ENCODE results near the gene SIK2.
A peak's percentile ranks its signal among the peaks of the same experiment; 100 is the strongest.
"Not testable (repeated sequence)": the region's sequence is repeated elsewhere in the genome, so short reads cannot be mapped to it uniquely, and the experiment has no call there.

Gene SIK2

GRCh38 chr11:111765320-111765983, 163.2 kb downstream of the SIK2 start:
- DNase-seq: no peak

GRCh38 chr11:111765984-111766833, 164.0 kb downstream of the SIK2 start, which contains the start of gene PPP2R1B:
TSS of gene PPP2R1B (minus strand) at chr11:111766389. CDS start at chr11:111766361, 28 bp downstream.
- peak; percentile 70 for DNase-seq

- DNase-seq: no peak
These were observed 164.5 kb downstream of the SIK2 start for GRCh38 chr11:111766834-111767142.

DNA sequence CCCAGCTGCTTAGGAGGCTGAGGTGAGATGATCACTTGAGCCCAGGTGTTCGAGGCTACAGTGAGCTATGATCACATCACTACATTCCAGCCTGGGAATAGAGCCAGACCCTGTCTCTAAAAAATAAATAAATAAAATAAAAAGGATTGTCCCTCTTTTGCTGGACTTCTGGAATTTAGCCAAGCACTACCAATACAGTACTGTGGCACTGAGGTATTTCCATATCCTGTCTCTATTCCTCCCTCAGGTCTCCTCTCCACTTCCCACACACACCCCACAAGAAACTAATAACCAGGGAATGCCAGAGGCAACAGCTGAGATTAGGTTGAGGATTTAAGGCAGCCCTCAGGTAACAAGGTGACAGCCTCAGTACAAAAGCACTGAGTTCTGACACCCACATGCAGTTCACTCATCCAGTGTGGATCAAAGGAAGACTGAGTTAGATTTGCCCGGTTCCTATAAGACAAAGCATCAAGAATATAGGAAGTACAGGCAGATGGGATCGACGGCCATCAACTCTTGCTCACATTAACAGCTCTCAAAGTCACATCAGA, 168.4 kb downstream of the SIK2 start:
- DNase-seq: no peak

DNA sequence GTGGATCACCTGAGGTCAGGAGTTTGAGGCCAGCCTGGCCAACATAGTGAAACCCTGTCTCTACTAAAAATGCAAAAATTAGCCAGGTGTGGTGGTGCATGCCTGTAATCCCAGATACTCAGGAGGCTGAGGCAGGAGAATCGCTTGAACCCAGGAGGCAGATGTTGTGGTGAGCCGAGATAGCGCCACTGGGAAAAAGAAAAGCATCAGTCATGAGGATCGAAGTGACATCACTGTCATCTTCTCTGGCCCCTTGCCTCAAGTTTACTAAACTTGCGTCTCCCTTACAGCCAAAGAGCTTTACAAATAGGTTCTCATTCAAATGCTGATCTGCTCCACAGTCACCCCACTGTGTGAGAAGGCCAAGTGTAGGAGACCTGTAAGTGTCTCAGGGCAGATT, 169.0 kb downstream of the SIK2 start:
- DNase-seq: not testable (repeated sequence)

DNA sequence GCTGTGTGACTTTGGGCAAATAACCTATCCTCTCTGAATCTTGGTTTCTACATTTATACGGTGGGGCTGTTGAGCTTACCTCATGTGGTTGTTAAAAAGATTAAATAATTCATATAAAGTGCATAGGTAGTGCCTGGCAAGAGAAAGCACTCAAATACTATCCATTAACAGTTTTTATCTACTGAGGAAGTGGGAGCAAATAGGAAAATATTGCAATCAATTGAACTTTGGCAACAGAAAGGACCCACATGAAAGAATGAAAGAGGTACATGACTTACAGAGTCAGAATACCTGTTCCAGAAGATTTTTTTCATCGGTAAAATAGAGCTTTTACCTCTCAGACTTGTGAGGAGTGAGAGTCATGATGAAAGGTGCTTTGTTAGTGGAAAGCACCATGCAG, 170.3 kb downstream of the SIK2 start:
- DNase-seq: no peak

DNA sequence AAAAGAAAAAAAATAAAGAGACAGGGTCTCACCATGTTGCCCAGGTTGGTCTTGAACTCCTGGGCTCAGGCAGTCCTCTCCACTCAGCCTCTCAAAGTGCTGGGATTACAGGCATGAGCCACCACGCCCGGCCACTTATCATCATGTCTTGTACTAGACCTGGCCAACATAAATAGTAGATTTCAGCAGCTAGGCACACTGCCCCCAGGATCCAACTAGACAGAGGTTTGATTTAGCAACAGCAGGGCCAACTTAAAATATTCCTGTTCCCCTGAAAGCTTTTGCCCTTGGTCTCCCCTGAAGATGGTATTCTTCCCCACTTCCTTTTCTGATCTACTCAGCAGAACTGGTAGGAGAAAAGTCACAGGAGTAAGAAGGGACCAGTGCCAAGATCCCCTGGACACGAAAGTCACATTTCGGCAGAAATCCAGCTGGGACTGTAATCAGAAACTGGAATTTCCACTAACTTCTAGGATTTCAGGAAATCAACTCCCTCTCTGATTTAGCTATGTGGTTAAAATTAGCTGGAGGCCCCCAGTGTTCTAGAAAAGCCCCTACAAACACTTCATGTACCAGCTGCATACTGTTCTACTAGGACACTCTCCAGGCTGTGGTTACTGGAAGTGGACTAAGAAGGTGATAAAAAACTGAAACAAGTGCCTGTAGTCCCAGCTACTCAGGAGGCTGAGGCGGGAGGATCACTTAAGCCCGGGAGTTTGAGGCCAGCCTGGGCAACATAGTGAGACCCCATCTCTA, 172.9 kb downstream of the SIK2 start:
- no peak for DNase-seq

- DNase-seq: no peak
These were observed 174.3 kb downstream of the SIK2 start for GRCh38 chr11:111776398-111777093.

DNA sequence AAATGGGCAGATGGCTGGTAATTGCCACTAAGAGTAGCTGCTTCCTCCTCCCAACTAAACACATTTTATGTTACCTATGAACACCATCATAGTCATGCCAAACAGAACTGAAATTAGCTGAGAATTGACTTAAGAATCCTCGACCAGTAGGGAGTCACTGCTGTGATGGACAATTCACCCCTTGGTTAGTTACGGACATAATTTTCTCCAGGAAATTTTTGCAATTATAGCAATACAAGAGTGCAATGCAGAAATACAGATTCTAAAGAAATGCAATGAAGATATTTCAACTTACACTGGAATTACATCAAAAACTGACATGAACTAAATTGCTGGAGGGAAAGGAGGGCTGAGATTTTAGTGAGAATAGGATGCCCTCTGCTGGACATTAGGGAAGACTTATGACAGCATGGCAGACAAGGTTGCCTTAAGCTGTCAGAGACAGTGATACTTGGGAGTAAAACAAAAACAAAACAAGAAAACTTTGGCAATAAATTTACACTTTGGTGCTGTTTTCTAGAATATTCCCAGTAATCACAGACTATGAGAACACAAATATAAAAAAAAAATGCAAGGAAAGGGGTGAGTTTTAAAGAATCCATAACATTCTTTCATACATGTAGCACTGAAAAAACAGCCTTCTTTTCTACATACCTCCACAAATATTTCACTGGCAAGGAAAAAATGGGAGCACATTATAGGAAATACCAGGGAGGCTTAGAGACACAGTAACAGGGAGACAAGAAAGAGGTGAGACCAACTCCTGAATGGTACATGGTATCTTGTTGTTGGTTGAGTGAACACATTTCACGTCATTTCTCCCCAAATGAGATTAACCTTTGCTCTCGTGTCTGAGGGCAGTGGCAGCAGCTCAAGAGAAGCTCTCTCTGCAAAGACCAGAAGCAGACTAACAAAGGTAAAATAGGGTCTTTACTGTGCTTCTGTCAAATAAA, 175.1 kb downstream of the SIK2 start:
- DNase-seq: peak; percentile 70

- no peak for DNase-seq
These were observed 175.9 kb downstream of the SIK2 start for GRCh38 chr11:111778047-111778558.

DNA sequence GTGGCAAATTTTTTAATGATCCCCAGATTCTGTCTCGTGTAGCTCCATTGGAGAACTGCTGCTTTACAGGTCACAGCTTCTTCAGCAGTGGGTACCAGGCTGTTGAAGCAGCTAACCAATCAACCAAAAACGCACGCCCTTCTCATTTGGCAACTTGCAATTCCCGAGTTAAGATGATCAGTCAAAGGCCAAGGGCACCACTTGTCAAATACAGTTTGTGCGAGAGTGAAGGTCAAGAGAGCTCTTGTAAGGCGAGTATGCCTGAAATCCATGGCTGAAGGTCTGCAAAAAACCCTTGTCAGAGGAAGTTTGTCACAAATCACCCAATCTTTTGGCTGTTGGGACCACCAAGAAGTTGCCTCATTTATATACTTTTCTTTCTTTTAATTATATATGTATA, 176.9 kb downstream of the SIK2 start:
- DNase-seq: no peak

All from HCEC 1CT (cell line).